ENCODE data around the gene SRGAP3. TPM values are rescaled to one million over a fixed set of nuclear protein-coding genes. Genes with fewer than 3 reads are reported as not detected.

The SRGAP3 gene
- total and polyA plus RNA-seq, 2 experiments from 2014 or later = 7.4 to 8.3 TPM

GRCh38 chr3:9117220-9117619 lies 132.2 kb downstream of the SRGAP3 start:
- H4K20me1 ChIP-seq (ENCODE audit: insufficient read depth, poor library complexity, severe bottlenecking) = no peaks in the 10 kb centered on the region
- H3K4me1 ChIP-seq (ENCODE audit: insufficient read depth) = no peaks in the 10 kb centered on the region
- no peaks in the 10 kb centered on the region for H3K9me3 ChIP-seq (ENCODE audit: low read depth)
- DNase-seq (ENCODE audit: low spot score) = no peak
- WGBS (ENCODE audit: low lambda C conversion rate, missing lambda C conversion rate) = 87% methylated on average over 1 of the region's 1 CpG
- no peaks in the 10 kb centered on the region for H3K9me2 ChIP-seq (replicated peaks; ENCODE audit: insufficient read depth)
- no peaks in the 10 kb centered on the region for H3K36me3 ChIP-seq (replicated peaks; ENCODE audit: insufficient read depth, low read depth)
- H3K4me3 ChIP-seq = no peak overlapping the region
- no peaks in the 10 kb centered on the region for H3K79me2 ChIP-seq
- H2AFZ ChIP-seq = no peak overlapping the region
- H3K27me3 ChIP-seq = no peaks in the 10 kb centered on the region
- no peak overlapping the region for H3K4me2 ChIP-seq
- H3K27ac ChIP-seq = no peak overlapping the region
- TF ChIP-seq EZH2phosphoT487 (IDR thresholded peaks at IDR 0.05; ENCODE audit: low read depth, severe bottlenecking, unreplicated experiment) = no peak
- TF ChIP-seq CTCF (IDR thresholded peaks at IDR 0.05; ENCODE audit: poor library complexity) = no peak
- no peak for TF ChIP-seq EZH2 (IDR thresholded peaks at IDR 0.05; ENCODE audit: borderline replicate concordance)

GRCh38 chr3:9116336-9116735 lies 133.1 kb downstream of the SRGAP3 start:
- Histone ChIP-seq H3K27me3 (no peaks in the 10 kb centered on the region), H2AFZ (no peak overlapping the region), H3K4me2 (no peak overlapping the region), H3K4me3 (no peak overlapping the region), H3K27ac (no peak overlapping the region), H3K79me2 (no peaks in the 10 kb centered on the region), H3K9me3 (ENCODE audit: low read depth) (no peaks in the 10 kb centered on the region), H3K9me2 (replicated peaks; ENCODE audit: insufficient read depth) (no peaks in the 10 kb centered on the region), H3K4me1 (ENCODE audit: insufficient read depth) (no peaks in the 10 kb centered on the region), H4K20me1 (ENCODE audit: insufficient read depth, poor library complexity, severe bottlenecking) (no peaks in the 10 kb centered on the region), H3K36me3 (replicated peaks; ENCODE audit: insufficient read depth, low read depth) (no peaks in the 10 kb centered on the region)
- WGBS (ENCODE audit: low lambda C conversion rate, missing lambda C conversion rate) = 83% methylated on average over 3 of the region's 3 CpGs
- no peak for DNase-seq (ENCODE audit: low spot score)
- TF ChIP-seq EZH2phosphoT487 (IDR thresholded peaks at IDR 0.05; ENCODE audit: low read depth, severe bottlenecking, unreplicated experiment) = no peak
- TF ChIP-seq CTCF (IDR thresholded peaks at IDR 0.05; ENCODE audit: poor library complexity) = no peak
- TF ChIP-seq EZH2 (IDR thresholded peaks at IDR 0.05; ENCODE audit: borderline replicate concordance) = no peak

GRCh38 chr3:9115336-9115735 lies 134.1 kb downstream of the SRGAP3 start:
- H3K9me2 ChIP-seq (replicated peaks; ENCODE audit: insufficient read depth) = no peaks in the 10 kb centered on the region
- WGBS (ENCODE audit: low lambda C conversion rate, missing lambda C conversion rate) = 83% methylated on average over 2 of the region's 2 CpGs

More at GRCh38 chr3:9115336-9115735, 134.1 kb downstream of the SRGAP3 start:
- Histone ChIP-seq H3K79me2 (no peaks in the 10 kb centered on the region), H3K4me3 (no peak overlapping the region), H3K4me2 (no peak overlapping the region), H2AFZ (no peak overlapping the region), H3K4me1 (ENCODE audit: insufficient read depth) (no peaks in the 10 kb centered on the region), H4K20me1 (ENCODE audit: insufficient read depth, poor library complexity, severe bottlenecking) (no peaks in the 10 kb centered on the region), H3K9me3 (ENCODE audit: low read depth) (no peaks in the 10 kb centered on the region), H3K36me3 (replicated peaks; ENCODE audit: insufficient read depth, low read depth) (no peaks in the 10 kb centered on the region), H3K27ac (no peak overlapping the region), H3K27me3 (no peaks in the 10 kb centered on the region)
- no peak for DNase-seq (ENCODE audit: low spot score)
- TF ChIP-seq EZH2phosphoT487 (IDR thresholded peaks at IDR 0.05; ENCODE audit: low read depth, severe bottlenecking, unreplicated experiment) (no peak), CTCF (IDR thresholded peaks at IDR 0.05; ENCODE audit: poor library complexity) (no peak), EZH2 (IDR thresholded peaks at IDR 0.05; ENCODE audit: borderline replicate concordance) (no peak)

All from hepatocyte (in vitro differentiated cells).